Stomach (tissue), 4 donors: Measurements from ENCODE around the gene PCYT2.

Experiments used
- EP300 ChIP-seq: sonication (generic); formaldehyde crosslinking; IDR thresholded peaks from one replicate; pipeline ENCODE4 v1.6.1; 2017; ENCODE audit warnings: antibody characterized with exemption
- POLR2A ChIP-seq, 4 donors: fragments of 450-650 bp; IDR thresholded peaks; one replicate each; pipeline ENCODE4 v1.6.1; 2016; ENCODE audit warnings: antibody characterized with exemption in 4 of 4, control low read depth in 2 of 4, mild to moderate bottlenecking in 1 of 4, moderate library complexity in 1 of 4
- POLR2AphosphoS5 ChIP-seq, 3 donors: sonication (generic); formaldehyde crosslinking; IDR thresholded peaks; one replicate each; pipeline ENCODE4 v1.6.1; 2016; ENCODE audit warnings: antibody characterized with exemption in 3 of 3
- TF ChIP-seq, protein P1 (sequence below), 7 experiments: fragments of 450-650 bp in 4 of 7; fragments of 200-600 bp in 3 of 7; sonication (generic) in 3 of 7; IDR thresholded peaks; one replicate each; pipeline ENCODE4 v1.5.1; 2016 to 2019; ENCODE audit warnings: antibody characterized with exemption in 7 of 7, control low read depth in 2 of 7, mild to moderate bottlenecking in 1 of 7

DNA sequence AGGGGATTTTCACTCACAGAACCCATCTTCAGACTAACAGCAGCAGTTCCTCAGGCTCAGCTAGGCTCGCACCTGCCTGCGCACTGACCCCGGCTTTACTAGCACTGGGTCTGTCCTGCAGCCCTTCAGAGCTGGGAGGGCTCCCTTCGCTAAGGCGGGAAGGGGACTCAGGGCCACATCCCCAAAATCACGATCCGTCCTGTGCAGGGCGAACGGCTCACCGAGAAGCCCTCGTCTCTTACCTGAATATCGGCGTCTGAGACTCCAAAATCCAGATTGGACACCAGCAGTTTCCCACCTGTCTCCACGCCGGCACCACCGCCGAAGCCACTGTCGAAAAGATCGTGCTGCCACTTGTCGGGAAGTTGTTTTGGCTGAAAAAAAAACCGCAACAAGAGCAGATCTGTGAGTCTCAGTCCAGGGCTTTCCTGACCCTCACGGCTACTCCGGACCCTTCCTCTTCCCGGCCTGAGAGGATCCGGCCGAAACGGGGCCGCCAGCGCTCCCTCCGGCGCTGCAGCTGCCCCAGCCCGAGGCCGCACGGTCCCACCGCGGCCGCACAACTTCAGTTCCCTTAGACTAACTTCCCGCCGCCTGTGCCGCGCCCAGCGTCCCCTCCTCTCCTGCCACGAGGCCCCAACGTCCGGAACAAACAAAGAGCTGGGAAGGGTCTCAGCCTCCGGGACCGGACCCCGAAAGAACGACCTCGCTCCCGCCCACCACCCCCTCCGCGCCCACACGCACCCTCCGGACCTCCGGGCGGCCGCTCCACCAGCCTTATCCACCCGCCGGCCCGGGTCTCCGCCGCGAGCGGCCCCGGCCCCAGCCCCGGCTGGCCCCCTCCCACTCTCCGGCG is 20.5 kb downstream of the PCYT2 start:
- no peak for TF ChIP-seq POLR2A (IDR thresholded peaks at IDR 0.05)
- TF ChIP-seq, protein P1, sequence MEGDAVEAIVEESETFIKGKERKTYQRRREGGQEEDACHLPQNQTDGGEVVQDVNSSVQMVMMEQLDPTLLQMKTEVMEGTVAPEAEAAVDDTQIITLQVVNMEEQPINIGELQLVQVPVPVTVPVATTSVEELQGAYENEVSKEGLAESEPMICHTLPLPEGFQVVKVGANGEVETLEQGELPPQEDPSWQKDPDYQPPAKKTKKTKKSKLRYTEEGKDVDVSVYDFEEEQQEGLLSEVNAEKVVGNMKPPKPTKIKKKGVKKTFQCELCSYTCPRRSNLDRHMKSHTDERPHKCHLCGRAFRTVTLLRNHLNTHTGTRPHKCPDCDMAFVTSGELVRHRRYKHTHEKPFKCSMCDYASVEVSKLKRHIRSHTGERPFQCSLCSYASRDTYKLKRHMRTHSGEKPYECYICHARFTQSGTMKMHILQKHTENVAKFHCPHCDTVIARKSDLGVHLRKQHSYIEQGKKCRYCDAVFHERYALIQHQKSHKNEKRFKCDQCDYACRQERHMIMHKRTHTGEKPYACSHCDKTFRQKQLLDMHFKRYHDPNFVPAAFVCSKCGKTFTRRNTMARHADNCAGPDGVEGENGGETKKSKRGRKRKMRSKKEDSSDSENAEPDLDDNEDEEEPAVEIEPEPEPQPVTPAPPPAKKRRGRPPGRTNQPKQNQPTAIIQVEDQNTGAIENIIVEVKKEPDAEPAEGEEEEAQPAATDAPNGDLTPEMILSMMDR (IDR thresholded peaks at IDR 0.05), result no peak
- no peak for TF ChIP-seq POLR2AphosphoS5 (IDR thresholded peaks at IDR 0.05)
- TF ChIP-seq EP300, result no peak
